ENCODE measurements around the gene SPARC.
"Not testable (repeated sequence)": the region's sequence is repeated elsewhere in the genome, so short reads cannot be mapped to it uniquely, and the experiment has no call there.

The SPARC gene

DNA sequence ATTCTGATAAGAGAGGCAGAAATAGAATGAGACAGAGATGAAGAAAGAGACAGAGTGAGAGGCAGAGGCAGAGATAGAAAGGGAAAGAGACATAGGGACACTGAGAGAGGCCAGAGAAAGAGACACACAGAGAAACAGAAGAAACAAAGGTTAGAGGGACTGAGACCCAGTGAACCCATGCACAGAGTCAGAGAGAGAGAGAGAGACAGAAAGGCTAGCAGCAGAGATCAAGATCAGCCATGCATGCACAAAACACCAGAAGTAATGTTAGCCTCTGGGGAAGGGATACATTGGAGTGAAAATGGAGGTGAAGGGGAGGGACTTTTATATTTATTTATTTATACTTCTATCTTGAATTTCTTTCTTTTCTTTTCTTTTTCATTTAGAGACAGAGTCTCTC, 14.1 kb upstream of the SPARC start:
- TF ChIP-seq, protein P1, sequence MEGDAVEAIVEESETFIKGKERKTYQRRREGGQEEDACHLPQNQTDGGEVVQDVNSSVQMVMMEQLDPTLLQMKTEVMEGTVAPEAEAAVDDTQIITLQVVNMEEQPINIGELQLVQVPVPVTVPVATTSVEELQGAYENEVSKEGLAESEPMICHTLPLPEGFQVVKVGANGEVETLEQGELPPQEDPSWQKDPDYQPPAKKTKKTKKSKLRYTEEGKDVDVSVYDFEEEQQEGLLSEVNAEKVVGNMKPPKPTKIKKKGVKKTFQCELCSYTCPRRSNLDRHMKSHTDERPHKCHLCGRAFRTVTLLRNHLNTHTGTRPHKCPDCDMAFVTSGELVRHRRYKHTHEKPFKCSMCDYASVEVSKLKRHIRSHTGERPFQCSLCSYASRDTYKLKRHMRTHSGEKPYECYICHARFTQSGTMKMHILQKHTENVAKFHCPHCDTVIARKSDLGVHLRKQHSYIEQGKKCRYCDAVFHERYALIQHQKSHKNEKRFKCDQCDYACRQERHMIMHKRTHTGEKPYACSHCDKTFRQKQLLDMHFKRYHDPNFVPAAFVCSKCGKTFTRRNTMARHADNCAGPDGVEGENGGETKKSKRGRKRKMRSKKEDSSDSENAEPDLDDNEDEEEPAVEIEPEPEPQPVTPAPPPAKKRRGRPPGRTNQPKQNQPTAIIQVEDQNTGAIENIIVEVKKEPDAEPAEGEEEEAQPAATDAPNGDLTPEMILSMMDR (IDR thresholded peaks at IDR 0.05; ENCODE audit: borderline replicate concordance, insufficient read depth, low read depth, low read length) = no peak
- no peak overlapping the region for H3K4me3 ChIP-seq (ENCODE audit: low read depth, low read length)

DNA sequence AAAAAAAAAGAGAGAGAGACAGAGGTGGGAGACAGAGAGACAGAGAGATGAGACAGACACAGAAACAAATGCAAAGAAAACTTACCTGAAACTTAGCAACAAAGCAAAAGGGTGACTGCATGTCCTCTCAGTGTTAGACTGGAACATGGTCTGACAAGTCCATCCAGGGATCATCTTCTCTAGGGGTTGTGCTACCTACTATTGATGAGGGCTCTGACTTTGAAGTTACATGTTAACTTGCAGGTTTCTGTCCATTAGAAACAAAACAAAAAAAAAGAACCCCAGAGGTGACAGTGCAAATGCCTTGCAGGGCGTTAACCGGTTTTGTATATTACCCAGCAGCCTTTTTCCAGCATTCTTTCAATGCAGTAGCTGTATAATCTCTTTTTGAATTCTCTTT, 13.6 kb upstream of the SPARC start:
- H3K4me3 ChIP-seq (ENCODE audit: low read depth, low read length) = no peak overlapping the region
- TF ChIP-seq, protein P1 (IDR thresholded peaks at IDR 0.05; ENCODE audit: borderline replicate concordance, insufficient read depth, low read depth, low read length) = no peak

DNA sequence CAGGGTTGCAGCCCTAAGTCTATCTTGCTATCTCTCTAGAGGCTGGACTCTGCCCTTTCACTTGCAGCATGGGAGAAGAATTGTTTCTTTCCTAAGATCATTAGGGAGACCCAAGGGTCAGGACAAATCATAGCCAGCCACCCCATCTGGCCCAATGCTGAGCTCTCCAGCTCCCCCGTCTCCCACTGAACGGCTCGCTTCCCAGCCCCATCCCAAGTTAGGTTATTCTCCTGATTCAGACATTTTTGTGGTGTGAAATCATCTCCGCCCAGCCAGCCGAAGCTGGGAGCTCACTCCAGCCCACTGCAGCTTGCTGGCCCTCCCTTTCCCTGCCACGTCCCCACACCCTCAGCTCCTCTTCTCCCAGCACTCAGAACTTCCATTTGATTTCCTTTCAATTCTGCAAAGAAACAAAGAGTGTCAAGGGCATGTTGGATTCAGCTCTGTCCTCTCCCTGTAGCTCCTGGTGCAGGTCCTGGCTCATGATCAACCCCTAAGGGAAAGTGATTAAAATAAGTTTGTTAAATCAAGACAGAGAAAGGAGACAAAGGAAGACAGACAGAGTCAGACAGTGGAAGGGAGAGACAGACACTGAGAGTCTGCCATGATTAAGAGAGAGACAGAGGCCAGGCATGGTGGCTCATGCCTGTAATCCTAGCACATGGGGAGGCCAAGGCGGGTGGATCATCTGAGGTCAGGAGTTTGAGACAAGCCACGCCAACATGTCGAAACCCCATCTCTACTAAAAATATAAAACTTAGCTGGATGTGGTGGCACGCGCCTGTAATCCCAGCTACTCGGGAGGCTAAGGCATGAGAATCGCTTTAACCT, 12.6 kb upstream of the SPARC start:
- no peak overlapping the region for H3K4me3 ChIP-seq (ENCODE audit: low read depth, low read length)
- TF ChIP-seq, protein P1 (IDR thresholded peaks at IDR 0.05; ENCODE audit: borderline replicate concordance, insufficient read depth, low read depth, low read length) = no peak

DNA sequence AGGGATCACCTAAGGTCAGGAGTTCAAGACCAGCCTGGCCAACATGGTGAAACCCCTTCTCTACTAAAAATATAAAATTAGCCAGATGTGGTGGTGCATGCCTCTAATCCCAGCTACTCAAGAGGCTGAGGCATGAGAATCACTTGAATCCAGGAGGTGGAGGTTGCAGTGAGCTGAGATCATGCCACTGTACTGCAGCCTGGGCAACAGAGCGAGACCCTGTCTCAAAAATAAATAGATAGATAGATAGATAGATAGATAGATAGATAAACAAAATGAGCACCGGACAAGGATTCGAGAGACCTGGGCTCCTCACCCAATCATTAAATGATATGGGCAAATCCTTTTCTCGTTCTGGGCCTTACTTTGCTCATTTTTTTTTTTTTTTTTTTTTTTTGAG, 11.4 kb upstream of the SPARC start:
- H3K4me3 ChIP-seq (ENCODE audit: low read depth, low read length) = not testable (repeated sequence)

DNA sequence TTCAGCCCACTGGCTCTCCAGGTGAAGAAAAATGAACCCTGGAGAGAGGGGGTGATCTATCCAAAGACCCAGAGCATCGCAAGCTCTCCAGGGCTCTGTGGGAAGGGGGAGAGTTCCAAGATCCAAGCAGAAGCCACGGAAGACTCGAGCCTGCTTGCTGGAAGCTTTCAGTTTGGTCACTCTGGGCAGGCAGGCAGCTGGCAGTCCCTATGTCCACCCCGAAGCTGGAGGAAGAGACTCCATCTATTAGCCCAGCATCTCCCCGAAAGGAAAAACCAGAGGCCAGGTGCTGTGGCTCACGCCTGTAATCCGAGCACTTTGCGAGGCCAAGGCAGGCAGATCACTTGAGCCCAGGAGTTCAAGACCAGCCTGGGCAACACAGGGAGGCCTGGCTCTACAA, 10.7 kb upstream of the SPARC start:
- no peak overlapping the region for H3K4me3 ChIP-seq (ENCODE audit: low read depth, low read length)
- TF ChIP-seq, protein P1 (IDR thresholded peaks at IDR 0.05; ENCODE audit: borderline replicate concordance, insufficient read depth, low read depth, low read length) = no peak

DNA sequence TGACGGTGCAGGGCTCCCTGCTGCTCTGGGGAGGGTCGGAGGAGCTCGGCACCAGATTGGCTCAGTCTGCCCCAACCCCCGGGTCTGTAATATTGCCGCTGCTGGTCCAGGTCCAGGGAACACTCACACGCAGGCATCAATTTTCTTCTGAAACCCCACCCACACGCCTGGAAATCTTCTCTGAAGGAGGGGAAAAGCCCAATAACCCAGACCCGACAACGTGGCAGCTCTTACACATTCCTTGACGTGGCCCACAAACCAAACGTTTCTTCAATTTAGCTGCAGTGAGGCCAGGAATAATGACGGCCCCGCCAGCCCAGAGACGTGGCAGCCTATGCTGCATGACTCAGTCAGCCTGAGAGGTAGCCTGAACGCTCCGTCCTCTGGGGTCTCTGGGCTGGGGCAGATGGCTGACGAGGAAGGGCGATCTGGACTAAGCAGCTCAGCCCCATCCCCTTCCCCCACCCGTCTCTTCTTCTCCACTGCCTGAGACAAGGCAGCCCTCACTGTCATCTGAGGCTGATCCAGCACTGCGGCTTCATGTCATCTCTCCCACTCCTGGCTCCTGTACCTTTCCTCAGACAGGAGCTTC, 9.9 kb upstream of the SPARC start:
- no peak overlapping the region for H3K4me3 ChIP-seq (ENCODE audit: low read depth, low read length)
- TF ChIP-seq, protein P1 (IDR thresholded peaks at IDR 0.05; ENCODE audit: borderline replicate concordance, insufficient read depth, low read depth, low read length) = no peak

DNA sequence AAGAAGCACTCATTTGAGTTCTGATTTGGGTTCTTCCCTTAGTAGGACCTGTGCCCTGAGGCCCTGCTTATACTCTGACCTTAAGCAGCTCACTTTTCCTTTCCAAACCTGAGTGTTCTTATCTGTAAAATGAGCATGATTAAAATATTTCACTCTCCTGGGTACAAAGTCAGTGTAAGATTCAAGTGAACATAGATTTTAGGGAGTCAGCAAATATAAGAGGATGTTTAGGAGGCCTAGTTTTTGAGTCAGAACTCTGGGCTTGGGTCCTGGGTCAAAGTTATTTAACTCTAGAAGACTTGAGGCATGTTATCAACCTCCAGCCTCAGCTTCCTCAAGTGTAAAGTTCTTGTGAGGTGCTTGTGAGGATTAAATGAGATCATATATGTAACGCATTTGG, 8.7 kb upstream of the SPARC start:
- TF ChIP-seq, protein P1 (IDR thresholded peaks at IDR 0.05; ENCODE audit: borderline replicate concordance, insufficient read depth, low read depth, low read length) = no peak
- H3K4me3 ChIP-seq (ENCODE audit: low read depth, low read length) = no peak overlapping the region
